Breast epithelium (tissue), 3 donors: Measurements from ENCODE around the gene GAB2.

Source experiments
- CTCF ChIP-seq, 3 donors: fragments of 450-650 bp; IDR thresholded peaks; one replicate each; pipeline ENCODE4 v1.5.1; 2016 to 2017; ENCODE audit warnings: antibody characterized with exemption in 3 of 3, mild to moderate bottlenecking in 3 of 3, moderate library complexity in 3 of 3
- POLR2AphosphoS5 ChIP-seq, 3 donors: sonication (generic); formaldehyde crosslinking; IDR thresholded peaks; one replicate each; pipeline ENCODE4 v1.6.1; 2017; ENCODE audit warnings: antibody characterized with exemption in 3 of 3

GRCh38 chr11:78334109-78334508 lies 83.5 kb downstream of the GAB2 start:
- TF ChIP-seq POLR2AphosphoS5 (IDR thresholded peaks at IDR 0.05) (no peak), CTCF (IDR thresholded peaks at IDR 0.05) (no peak)
